22Rv1 (cell line): ENCODE data around the gene MFGE8.

ENCODE experiments used
- H3K27ac ChIP-seq: fragments of 450-650 bp; 2 replicates; pipeline ENCODE4 v1.5.1; 2017
- CTCF ChIP-seq: fragments of 450-650 bp; IDR thresholded peaks from 2 replicates; pipeline ENCODE4 v1.5.1; 2017; ENCODE audit warnings: mild to moderate bottlenecking
- ZFX ChIP-seq: fragments of 450-650 bp; IDR thresholded peaks from 2 replicates; pipeline ENCODE4 v1.6.1; 2017; ENCODE audit warnings: antibody characterized with exemption, borderline replicate concordance

MFGE8 gene

GRCh38 chr15:88866295-88866881, 46.8 kb downstream of the MFGE8 start:
- H3K27ac ChIP-seq = no peak overlapping the region
- TF ChIP-seq CTCF = no peak
- TF ChIP-seq ZFX = no peak

- no peak overlapping the region for H3K27ac ChIP-seq
- TF ChIP-seq ZFX (no peak), CTCF (no peak)
These were observed 47.6 kb downstream of the MFGE8 start for GRCh38 chr15:88865498-88866099.

GRCh38 chr15:88864861-88865497, 48.2 kb downstream of the MFGE8 start:
- TF ChIP-seq ZFX (no peak), CTCF (no peak)
- H3K27ac ChIP-seq = no peak overlapping the region

GRCh38 chr15:88863412-88863811, 49.8 kb downstream of the MFGE8 start:
- TF ChIP-seq ZFX (no peak), CTCF (no peak)
- no peak overlapping the region for H3K27ac ChIP-seq

- no peak for TF ChIP-seq CTCF
- no peak for TF ChIP-seq ZFX
- H3K27ac ChIP-seq = no peak overlapping the region
These were observed 53.0 kb downstream of the MFGE8 start for GRCh38 chr15:88860212-88860611.

- no peak overlapping the region for H3K27ac ChIP-seq
- no peak for TF ChIP-seq CTCF
- no peak for TF ChIP-seq ZFX
These were observed 53.6 kb downstream of the MFGE8 start for GRCh38 chr15:88859550-88859949.

GRCh38 chr15:88858934-88859333, 54.2 kb downstream of the MFGE8 start:
- no peak for TF ChIP-seq CTCF
- no peak for TF ChIP-seq ZFX
- no peak overlapping the region for H3K27ac ChIP-seq
